PC-9 (cell line): ENCODE data around the gene MT1HL1. TPM values are rescaled to one million over a fixed set of nuclear protein-coding genes. Genes with fewer than 3 reads are reported as not detected.

Experiments used
- BruUV-seq: library from RNA; stranded (reverse); fragments of 400-500 nt; replicated peaks from 2 replicates; lab custom pipeline; 2021; lab: Mats Ljungman, UMichigan
- CTCF ChIA-PET: fragments of 300-600 bp; sonication (Branson Sonifier 250); formaldehyde crosslinking; loops from one replicate; lab custom pipeline; 2022; ENCODE audit warnings: antibody characterized with exemption; lab: Charles Lee
- POLR2A ChIA-PET: fragments of 300-600 bp; sonication (Branson Sonifier 250); formaldehyde crosslinking; loops from one replicate; lab custom pipeline; 2022; ENCODE audit warnings: antibody characterized with exemption; ENCODE audit not compliant: unreplicated experiment; lab: Charles Lee
- DNase-seq, 2 experiments: peaks; one replicate each; pipeline versions ENCODE4 v3.0.0 to v3.0.0-alpha.2; 2015 to 2022; ENCODE audit warnings: mixed read lengths in 1 of 2
- H2AFZ ChIP-seq: fragments of 200-600 bp; sonication (generic); 2 replicates; pipeline ENCODE4 v1.8.1; 2017; ENCODE audit warnings: antibody characterized with exemption
- H3F3A ChIP-seq: fragments of 200-600 bp; sonication (generic); 2 replicates; pipeline ENCODE4 v1.8.1; 2017; ENCODE audit warnings: antibody characterized with exemption, mild to moderate bottlenecking, low read depth; ENCODE audit not compliant: insufficient read depth
- H3K27ac ChIP-seq: fragments of 200-600 bp; sonication (generic); 2 replicates; pipeline ENCODE4 v1.6.1; 2016; ENCODE audit warnings: mixed run types
- H3K27me3 ChIP-seq: fragments of 200-600 bp; sonication (generic); 2 replicates; pipeline ENCODE4 v1.6.1; 2016; ENCODE audit warnings: low read depth, mixed run types; ENCODE audit not compliant: insufficient read depth
- H3K36me3 ChIP-seq: fragments of 200-600 bp; sonication (generic); 2 replicates; pipeline ENCODE4 v1.6.1; 2016; ENCODE audit warnings: low read depth, mixed run types
- H3K4me1 ChIP-seq: fragments of 200-600 bp; sonication (generic); replicated peaks from 2 replicates; pipeline ENCODE4 v1.6.1; 2016; ENCODE audit warnings: mixed run types; ENCODE audit not compliant: insufficient read depth
- H3K4me2 ChIP-seq: fragments of 200-600 bp; sonication (generic); 2 replicates; pipeline ENCODE4 v1.6.1; 2017; ENCODE audit warnings: mixed run types
- H3K4me3 ChIP-seq: fragments of 200-600 bp; sonication (generic); 2 replicates; pipeline ENCODE4 v1.6.1; 2016; ENCODE audit warnings: mixed run types
- H3K79me2 ChIP-seq: fragments of 200-600 bp; sonication (generic); 2 replicates; pipeline ENCODE4 v1.6.1; 2017; ENCODE audit warnings: low read depth, mixed run types
- H3K9me2 ChIP-seq: fragments of 200-600 bp; sonication (generic); 2 replicates; pipeline ENCODE4 v1.8.1; 2017; ENCODE audit warnings: mild to moderate bottlenecking; ENCODE audit not compliant: insufficient read depth
- H3K9me3 ChIP-seq: fragments of 200-600 bp; sonication (generic); 2 replicates; pipeline ENCODE4 v1.8.1; 2016; ENCODE audit warnings: low read depth; ENCODE audit not compliant: insufficient read depth
- H4K20me1 ChIP-seq: fragments of 200-600 bp; sonication (generic); 2 replicates; pipeline ENCODE4 v1.8.1; 2017; ENCODE audit not compliant: insufficient read depth
- EZH2 ChIP-seq: fragments of 200-600 bp; sonication (generic); IDR thresholded peaks from 2 replicates; pipeline ENCODE4 v1.8.0; 2017; ENCODE audit warnings: antibody characterized with exemption, low read depth
- intact Hi-C: fragments of 100-400 bp; cut with micrococcal nuclease; formaldehyde crosslinking; loops from one replicate; pipeline ENCODE4 v1.10.0; 2022; ENCODE audit not compliant: unreplicated experiment
- total RNA-seq: library from RNA; stranded (reverse); gene quantifications from 2 replicates; pipeline ENCODE4 v1.2.3, GENCODE V29; 2021
- TF ChIP-seq, protein P1 (sequence below): fragments of 200-600 bp; sonication (generic); conservative IDR thresholded peaks from 2 replicates; pipeline ENCODE4 v1.6.1; 2017; ENCODE audit warnings: mixed run types, antibody characterized with exemption, mild to moderate bottlenecking, moderate library complexity

MT1HL1 gene
- total RNA-seq, 1 experiment from 2014 or later: not detected

DNA sequence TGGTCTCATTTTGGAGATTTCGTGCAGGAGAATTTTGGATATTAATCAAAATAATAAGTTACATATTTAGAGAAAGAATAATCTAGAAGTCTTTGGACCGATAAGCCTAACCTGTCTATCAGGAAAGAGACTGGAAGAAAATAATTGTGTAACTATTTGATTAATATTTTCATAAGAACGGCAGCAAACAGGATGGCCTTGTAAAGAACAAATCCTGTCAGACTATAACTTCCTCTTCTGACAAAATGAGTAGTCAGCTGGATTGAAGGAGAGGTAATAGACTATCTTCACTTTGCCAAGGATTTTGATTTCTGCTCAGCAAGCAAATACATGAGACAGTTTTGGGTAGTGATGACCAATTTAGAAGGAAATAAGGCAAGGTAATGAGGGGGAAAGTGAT, 25.0 kb upstream of the MT1HL1 start:
- intact Hi-C loops: no loop called here
- no peaks in the 10 kb centered on the region for H3K36me3 ChIP-seq
- peaks cover 63% of the 10 kb centered on the region for H3K27me3 ChIP-seq
- H3K27ac ChIP-seq: no peak overlapping the region
- H3K4me2 ChIP-seq: no peak overlapping the region
- no peaks in the 10 kb centered on the region for H3K4me1 ChIP-seq
- no peaks in the 10 kb centered on the region for H3F3A ChIP-seq
- no peaks in the 10 kb centered on the region for H3K9me2 ChIP-seq
- no peaks in the 10 kb centered on the region for H3K79me2 ChIP-seq
- H3K9me3 ChIP-seq: no peaks in the 10 kb centered on the region
- TF ChIP-seq EZH2: no peak
- TF ChIP-seq, protein P1, sequence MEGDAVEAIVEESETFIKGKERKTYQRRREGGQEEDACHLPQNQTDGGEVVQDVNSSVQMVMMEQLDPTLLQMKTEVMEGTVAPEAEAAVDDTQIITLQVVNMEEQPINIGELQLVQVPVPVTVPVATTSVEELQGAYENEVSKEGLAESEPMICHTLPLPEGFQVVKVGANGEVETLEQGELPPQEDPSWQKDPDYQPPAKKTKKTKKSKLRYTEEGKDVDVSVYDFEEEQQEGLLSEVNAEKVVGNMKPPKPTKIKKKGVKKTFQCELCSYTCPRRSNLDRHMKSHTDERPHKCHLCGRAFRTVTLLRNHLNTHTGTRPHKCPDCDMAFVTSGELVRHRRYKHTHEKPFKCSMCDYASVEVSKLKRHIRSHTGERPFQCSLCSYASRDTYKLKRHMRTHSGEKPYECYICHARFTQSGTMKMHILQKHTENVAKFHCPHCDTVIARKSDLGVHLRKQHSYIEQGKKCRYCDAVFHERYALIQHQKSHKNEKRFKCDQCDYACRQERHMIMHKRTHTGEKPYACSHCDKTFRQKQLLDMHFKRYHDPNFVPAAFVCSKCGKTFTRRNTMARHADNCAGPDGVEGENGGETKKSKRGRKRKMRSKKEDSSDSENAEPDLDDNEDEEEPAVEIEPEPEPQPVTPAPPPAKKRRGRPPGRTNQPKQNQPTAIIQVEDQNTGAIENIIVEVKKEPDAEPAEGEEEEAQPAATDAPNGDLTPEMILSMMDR: no peak
- no TSS peak for BruUV-seq
- POLR2A ChIA-PET: no interaction called here
- H2AFZ ChIP-seq: no peak overlapping the region
- no peak overlapping the region for H3K4me3 ChIP-seq
- H4K20me1 ChIP-seq: no peaks in the 10 kb centered on the region
- no peak for DNase-seq
- CTCF ChIA-PET: no interaction called here

DNA sequence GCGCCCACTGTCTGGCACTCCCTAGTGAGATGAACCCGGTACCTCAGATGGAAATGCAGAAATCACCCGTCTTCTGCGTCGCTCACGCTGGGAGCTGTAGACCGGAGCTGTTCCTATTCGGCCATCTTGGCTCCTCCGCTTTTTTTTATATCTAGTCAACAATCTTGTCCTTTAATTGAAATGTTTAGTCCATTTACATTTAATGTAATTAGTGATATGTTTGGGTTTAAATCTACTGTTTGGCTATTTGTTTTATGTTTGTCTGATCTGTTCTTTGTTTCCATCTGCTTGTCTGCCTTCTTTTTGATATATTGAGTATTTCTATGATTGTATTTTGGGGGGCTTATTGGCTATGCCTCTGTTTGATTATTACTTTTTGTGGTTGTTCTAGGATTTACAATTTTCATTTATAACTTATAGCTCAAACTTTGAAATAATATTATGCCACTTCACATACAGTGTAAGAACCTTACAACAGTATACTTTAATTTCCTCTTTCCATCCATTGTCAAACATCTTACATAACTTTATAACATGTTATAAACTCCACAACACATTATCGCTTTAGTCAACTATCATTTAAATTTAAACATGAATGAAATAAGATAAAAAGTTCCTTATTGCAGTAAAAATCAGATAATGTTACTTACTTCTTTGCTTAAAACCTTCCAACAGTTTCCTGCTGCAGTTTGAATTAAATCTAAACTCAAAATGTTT, 21.3 kb upstream of the MT1HL1 start:
- Histone ChIP-seq H3K36me3 (no peaks in the 10 kb centered on the region), H3F3A (no peaks in the 10 kb centered on the region), H3K9me2 (no peaks in the 10 kb centered on the region), H2AFZ (no peak overlapping the region), H3K4me1 (no peaks in the 10 kb centered on the region), H3K4me3 (no peak overlapping the region), H3K27me3 (peaks cover 46% of the 10 kb centered on the region), H3K27ac (no peak overlapping the region), H3K9me3 (no peaks in the 10 kb centered on the region), H3K4me2 (no peak overlapping the region), H3K79me2 (no peaks in the 10 kb centered on the region), H4K20me1 (no peaks in the 10 kb centered on the region)
- ChIA-PET CTCF (no interaction called here), POLR2A (no interaction called here)
- TF ChIP-seq EZH2: no peak
- TF ChIP-seq, protein P1: no peak
- DNase-seq: no peak
- no TSS peak for BruUV-seq
- intact Hi-C loops: no loop called here

DNA sequence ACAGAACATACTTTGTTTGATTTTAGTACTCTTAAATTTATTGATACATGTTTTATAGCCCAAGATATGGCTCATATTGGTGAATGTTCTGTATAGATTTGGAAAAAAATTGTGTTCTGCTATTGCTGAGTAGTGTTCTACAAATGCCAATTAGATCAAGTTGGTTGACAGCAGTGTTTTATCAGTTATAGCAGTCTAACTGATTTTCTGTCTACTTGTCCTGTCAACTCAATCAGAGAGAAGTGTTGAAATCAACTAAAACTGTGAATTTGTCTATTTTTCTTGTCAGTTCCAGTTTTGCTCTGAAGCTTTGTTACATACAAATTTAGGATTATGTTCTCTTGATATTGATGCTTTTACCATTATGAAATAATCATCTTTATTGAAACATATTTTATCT, 14.7 kb upstream of the MT1HL1 start:
- Histone ChIP-seq H3K27ac (no peak overlapping the region), H3K9me3 (no peaks in the 10 kb centered on the region), H3K79me2 (no peaks in the 10 kb centered on the region), H3K27me3 (peaks cover 18% of the 10 kb centered on the region; the same call in 1 of the 2 replicates), H4K20me1 (no peaks in the 10 kb centered on the region), H3K4me3 (no peak overlapping the region), H3K4me2 (no peak overlapping the region), H3K36me3 (no peaks in the 10 kb centered on the region), H3K9me2 (no peaks in the 10 kb centered on the region), H3K4me1 (no peaks in the 10 kb centered on the region), H2AFZ (no peak overlapping the region), H3F3A (no peaks in the 10 kb centered on the region)
- TF ChIP-seq, protein P1: no peak
- no peak for TF ChIP-seq EZH2
- intact Hi-C loops: no loop called here
- DNase-seq: no peak
- CTCF ChIA-PET: no interaction called here
- BruUV-seq: no TSS peak
- POLR2A ChIA-PET: no interaction called here
